HepG2 (cell line): ENCODE results near the gene NCOA6. TPM values are rescaled to one million over a fixed set of nuclear protein-coding genes. Genes with fewer than 3 reads are reported as not detected.

Experiments used
- ARNT2 ChIP-seq: sonication (generic); formaldehyde crosslinking; IDR thresholded peaks from 2 replicates; pipeline ENCODE4 v1.8.0; 2022; ENCODE audit warnings: mild to moderate bottlenecking, low read depth, missing genetic modification reagents, moderate library complexity
- ATF7-NPFF ChIP-seq: sonication (generic); formaldehyde crosslinking; IDR thresholded peaks from 2 replicates; pipeline ENCODE4 v1.8.1; 2023; ENCODE audit warnings: mild to moderate bottlenecking, low read depth, missing genetic modification reagents, moderate library complexity
- EED ChIP-seq: sonication (generic); formaldehyde crosslinking; IDR thresholded peaks from 2 replicates; pipeline ENCODE4 v1.5.0; 2020; ENCODE audit warnings: mild to moderate bottlenecking, missing genetic modification reagents
- FOXK2 ChIP-seq: fragments of 450-650 bp; IDR thresholded peaks from 2 replicates; pipeline ENCODE4 v1.6.1; 2016
- FOXO1 ChIP-seq: sonication (generic); formaldehyde crosslinking; IDR thresholded peaks from 2 replicates; pipeline ENCODE4 v1.4.0; 2020; ENCODE audit warnings: missing genetic modification reagents
- HDAC1 ChIP-seq: sonication (generic); formaldehyde crosslinking; IDR thresholded peaks from 2 replicates; pipeline ENCODE4 v1.5.1; 2020; ENCODE audit warnings: mild to moderate bottlenecking, missing genetic modification reagents
- JUND ChIP-seq: sonication (generic); formaldehyde crosslinking; IDR thresholded peaks from 2 replicates; pipeline ENCODE4 v1.8.0; 2022; ENCODE audit warnings: mild to moderate bottlenecking, missing genetic modification reagents
- KDM4B ChIP-seq: sonication (generic); formaldehyde crosslinking; IDR thresholded peaks from 2 replicates; pipeline ENCODE4 v1.4.0; 2020; ENCODE audit warnings: missing genetic modification reagents
- MAFG ChIP-seq: sonication (generic); formaldehyde crosslinking; IDR thresholded peaks from 2 replicates; pipeline ENCODE4 v1.5.1; 2020; ENCODE audit warnings: mild to moderate bottlenecking, missing genetic modification reagents
- NCOA1 ChIP-seq: sonication (generic); formaldehyde crosslinking; IDR thresholded peaks from 2 replicates; pipeline ENCODE4 v1.9.0; 2021; ENCODE audit warnings: missing genetic modification reagents
- NR2F1 ChIP-seq, 2 experiments: fragments of 450-650 bp in 1 of 2; formaldehyde crosslinking in 1 of 2; IDR thresholded peaks; 2 replicates each; pipeline versions ENCODE4 v1.5.0 to v1.6.1; 2016 to 2020; ENCODE audit warnings: mild to moderate bottlenecking in 1 of 2, missing compliant biosample characterization in 1 of 2, missing genetic modification reagents in 1 of 2, moderate library complexity in 1 of 2
- PAWR ChIP-seq: sonication (generic); formaldehyde crosslinking; IDR thresholded peaks from 2 replicates; pipeline ENCODE4 v1.4.0; 2020; ENCODE audit warnings: missing genetic modification reagents, mild to moderate bottlenecking, borderline replicate concordance
- POLR2AphosphoS2 ChIP-seq: IDR thresholded peaks from 2 replicates; pipeline ENCODE4 v1.6.1; 2011; ENCODE audit warnings: low read depth, low read length, improper control_type of control experiment
- RFX3 ChIP-seq: IDR thresholded peaks from 2 replicates; pipeline ENCODE4 v1.6.1; 2016; ENCODE audit warnings: missing biosample characterization, missing genetic modification reagents
- TBL1XR1 ChIP-seq: fragments of 150-350 bp; IDR thresholded peaks from 2 replicates; pipeline ENCODE4 v1.6.1; 2014; ENCODE audit warnings: borderline replicate concordance, low read length; ENCODE audit not compliant: partially characterized antibody
- TBP ChIP-seq: sonication (generic); formaldehyde crosslinking; IDR thresholded peaks from 2 replicates; pipeline ENCODE4 v1.5.0; 2020; ENCODE audit warnings: missing genetic modification reagents
- XRCC5 ChIP-seq: fragments of 200-400 bp; formaldehyde crosslinking; optimal IDR thresholded peaks from 2 replicates; pipeline ENCODE3; 2017; ENCODE audit warnings: mild to moderate bottlenecking, low read length
- ZFP1 ChIP-seq: IDR thresholded peaks from 2 replicates; pipeline ENCODE4 v1.6.1; 2016
- ZMYM3 ChIP-seq: sonication (generic); formaldehyde crosslinking; IDR thresholded peaks from 2 replicates; pipeline ENCODE4 v1.5.1; 2020; ENCODE audit warnings: mild to moderate bottlenecking, missing genetic modification reagents
- ZNF232 ChIP-seq: sonication (generic); formaldehyde crosslinking; IDR thresholded peaks from 2 replicates; pipeline ENCODE4 v1.4.0; 2020; ENCODE audit warnings: missing genetic modification reagents, borderline replicate concordance
- ZNF296 ChIP-seq: sonication (generic); formaldehyde crosslinking; conservative IDR thresholded peaks from 2 replicates; pipeline ENCODE4 v1.5.0; 2020; ENCODE audit warnings: mild to moderate bottlenecking, missing genetic modification reagents
- ZNF510 ChIP-seq: sonication (generic); formaldehyde crosslinking; IDR thresholded peaks from 2 replicates; pipeline ENCODE4 v1.4.0; 2020; ENCODE audit warnings: low read depth, mild to moderate bottlenecking, missing genetic modification reagents
- ZNF672 ChIP-seq: sonication (generic); formaldehyde crosslinking; IDR thresholded peaks from 2 replicates; pipeline ENCODE4 v1.8.1; 2022; ENCODE audit warnings: missing genetic modification reagents
- ZNF790 ChIP-seq: sonication (generic); formaldehyde crosslinking; IDR thresholded peaks from 2 replicates; pipeline ENCODE4 v1.8.0; 2022; ENCODE audit warnings: missing genetic modification reagents, mild to moderate bottlenecking, borderline replicate concordance
- ZSCAN21 ChIP-seq: sonication (generic); formaldehyde crosslinking; IDR thresholded peaks from 2 replicates; pipeline ENCODE4 v1.8.0; 2022; ENCODE audit warnings: mild to moderate bottlenecking, missing genetic modification reagents, moderate library complexity, borderline replicate concordance
- polyA plus RNA-seq, 8 experiments: library from polyadenylated mRNA; depleted of rRNA in 3 of 8; stranded (reverse) in 7 of 8; unstranded in 1 of 8; fragments of >200 nt; fragmentation: Illumina TruSeq in 4 of 8; extraction: Trizol in 4 of 8; gene quantifications; 2 replicates each; pipeline versions ENCODE4 v1.2.1 to v1.2.3, GENCODE V29; 2011 to 2016; ENCODE audit warnings: low read depth in 4 of 8, missing spikeins in 1 of 8, mixed read lengths in 1 of 8; ENCODE audit not compliant: insufficient read depth in 1 of 8
- total RNA-seq, 5 experiments: library from RNA; depleted of rRNA; stranded (reverse); fragments of >200 nt; fragmentation: Illumina TruSeq; extraction: Trizol; gene quantifications; 2 replicates each; pipeline ENCODE4 v1.2.3, GENCODE V29; 2016; ENCODE audit warnings: low read depth in 1 of 5
- TF ChIP-seq, protein P1 (sequence below): sonication (generic); formaldehyde crosslinking; conservative IDR thresholded peaks from 2 replicates; pipeline ENCODE4 v1.8.0; 2022; ENCODE audit warnings: mild to moderate bottlenecking, moderate library complexity, missing genetic modification reagents
- TF ChIP-seq, protein P2 (sequence below): sonication (generic); formaldehyde crosslinking; IDR thresholded peaks from 2 replicates; pipeline ENCODE4 v1.8.1; 2022; ENCODE audit warnings: low read depth, mild to moderate bottlenecking, missing genetic modification reagents

Gene NCOA6
- total and polyA plus RNA-seq, 2 of the 13 experiments (the other 11 are each of a cell fraction or from before 2014, with no cell fraction given): 11.2 to 29.3 TPM

DNA sequence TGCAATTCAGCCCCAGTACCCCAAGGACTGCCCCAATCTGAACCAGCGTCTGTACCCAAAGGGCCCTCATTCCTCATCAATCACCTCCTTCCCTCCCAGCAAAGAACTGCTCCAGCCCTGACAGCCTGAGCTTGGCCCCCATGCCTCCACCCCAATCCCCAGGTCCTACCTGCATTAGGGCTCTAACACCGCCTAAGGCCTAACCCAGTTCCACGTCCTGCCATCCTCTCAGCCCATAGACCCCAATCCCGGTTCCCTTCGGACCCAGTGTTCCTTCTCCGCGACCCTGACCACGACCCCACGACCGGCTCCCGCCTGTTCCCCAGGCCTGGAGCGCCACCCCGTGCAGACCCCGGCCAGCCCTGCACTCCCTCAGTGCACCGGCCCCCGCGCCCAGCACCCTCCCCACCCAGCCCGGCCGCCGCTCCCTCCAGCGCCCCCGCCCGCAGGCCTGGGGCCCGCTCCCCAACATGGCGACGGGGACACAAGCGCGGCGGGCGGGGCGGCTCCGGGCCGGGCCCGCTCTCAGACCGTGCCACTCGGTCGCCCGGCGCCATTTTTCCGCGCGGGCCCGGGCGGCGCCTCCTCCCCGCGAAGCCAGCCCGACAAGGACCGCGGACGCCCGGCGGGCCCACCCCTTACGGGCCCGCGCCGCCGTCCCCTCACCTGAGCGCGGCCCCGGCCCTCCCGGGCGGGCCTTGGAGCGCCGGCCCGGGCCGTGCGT lies 483 bp downstream of the NCOA6 start (continued):
- TF ChIP-seq ARNT2 (peak; percentile 90), TBP (CRISPR knock-in tag) (no peak), ZNF296 (CRISPR knock-in tag) (0 out of 2 replicates have a peak, but pooled peaks have one; percentile 58), NR2F1 (CRISPR knock-in tag; IDR thresholded peaks at IDR 0.05) (no peak; a peak in 1 of 4 replicates), FOXK2 (no peak), KDM4B (CRISPR knock-in tag) (peak; percentile 49), RFX3 (CRISPR knock-in tag) (no peak), FOXO1 (CRISPR knock-in tag) (no peak; the same call in 1 of the 2 replicates), MAFG (no peak), ZNF672 (CRISPR knock-in tag) (no peak), JUND (no peak), ZNF510 (CRISPR knock-in tag) (no peak), XRCC5 (peak; percentile 52), POLR2AphosphoS2 (no peak), EED (CRISPR knock-in tag) (peak; percentile 12; the same call in 1 of the 2 replicates), HDAC1 (CRISPR knock-in tag) (no peak), PAWR (CRISPR knock-in tag) (no peak), ATF7-NPFF (peak; percentile 95), ZFP1 (no peak; the same call in none of the 2 replicates), ZSCAN21 (CRISPR knock-in tag) (peak; percentile 83; the same call in 1 of the 2 replicates), ZNF232 (CRISPR knock-in tag) (0 out of 2 replicates have a peak, but pooled peaks have one; percentile 65), TBL1XR1 (no peak), ZNF790 (CRISPR knock-in tag) (peak; percentile 98; the same call in 1 of the 2 replicates), NCOA1 (CRISPR knock-in tag) (no peak), ZMYM3 (CRISPR knock-in tag) (no peak)
- TF ChIP-seq, protein P1, sequence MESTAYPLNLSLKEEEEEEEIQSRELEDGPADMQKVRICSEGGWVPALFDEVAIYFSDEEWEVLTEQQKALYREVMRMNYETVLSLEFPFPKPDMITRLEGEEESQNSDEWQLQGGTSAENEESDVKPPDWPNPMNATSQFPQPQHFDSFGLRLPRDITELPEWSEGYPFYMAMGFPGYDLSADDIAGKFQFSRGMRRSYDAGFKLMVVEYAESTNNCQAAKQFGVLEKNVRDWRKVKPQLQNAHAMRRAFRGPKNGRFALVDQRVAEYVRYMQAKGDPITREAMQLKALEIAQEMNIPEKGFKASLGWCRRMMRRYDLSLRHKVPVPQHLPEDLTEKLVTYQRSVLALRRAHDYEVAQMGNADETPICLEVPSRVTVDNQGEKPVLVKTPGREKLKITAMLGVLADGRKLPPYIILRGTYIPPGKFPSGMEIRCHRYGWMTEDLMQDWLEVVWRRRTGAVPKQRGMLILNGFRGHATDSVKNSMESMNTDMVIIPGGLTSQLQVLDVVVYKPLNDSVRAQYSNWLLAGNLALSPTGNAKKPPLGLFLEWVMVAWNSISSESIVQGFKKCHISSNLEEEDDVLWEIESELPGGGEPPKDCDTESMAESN (CRISPR knock-in tag): peak; percentile 85; the same call in 1 of the 2 replicates
- TF ChIP-seq, protein P2, sequence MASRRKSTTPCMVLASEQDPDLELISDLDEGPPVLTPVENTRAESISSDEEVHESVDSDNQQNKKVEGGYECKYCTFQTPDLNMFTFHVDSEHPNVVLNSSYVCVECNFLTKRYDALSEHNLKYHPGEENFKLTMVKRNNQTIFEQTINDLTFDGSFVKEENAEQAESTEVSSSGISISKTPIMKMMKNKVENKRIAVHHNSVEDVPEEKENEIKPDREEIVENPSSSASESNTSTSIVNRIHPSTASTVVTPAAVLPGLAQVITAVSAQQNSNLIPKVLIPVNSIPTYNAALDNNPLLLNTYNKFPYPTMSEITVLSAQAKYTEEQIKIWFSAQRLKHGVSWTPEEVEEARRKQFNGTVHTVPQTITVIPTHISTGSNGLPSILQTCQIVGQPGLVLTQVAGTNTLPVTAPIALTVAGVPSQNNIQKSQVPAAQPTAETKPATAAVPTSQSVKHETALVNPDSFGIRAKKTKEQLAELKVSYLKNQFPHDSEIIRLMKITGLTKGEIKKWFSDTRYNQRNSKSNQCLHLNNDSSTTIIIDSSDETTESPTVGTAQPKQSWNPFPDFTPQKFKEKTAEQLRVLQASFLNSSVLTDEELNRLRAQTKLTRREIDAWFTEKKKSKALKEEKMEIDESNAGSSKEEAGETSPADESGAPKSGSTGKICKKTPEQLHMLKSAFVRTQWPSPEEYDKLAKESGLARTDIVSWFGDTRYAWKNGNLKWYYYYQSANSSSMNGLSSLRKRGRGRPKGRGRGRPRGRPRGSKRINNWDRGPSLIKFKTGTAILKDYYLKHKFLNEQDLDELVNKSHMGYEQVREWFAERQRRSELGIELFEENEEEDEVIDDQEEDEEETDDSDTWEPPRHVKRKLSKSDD (CRISPR knock-in tag): peak; percentile 21; the same call in 1 of the 2 replicates
